PC-3 (cell line): Measurements from ENCODE around the gene PLEKHH2. TPM values are rescaled to one million over a fixed set of nuclear protein-coding genes. Genes with fewer than 3 reads are reported as not detected.
A peak's percentile ranks its signal among the peaks of the same experiment; 100 is the strongest.

ENCODE experiments used
- ATAC-seq: fragments of 200-7000 bp; cut with Tn5 transposase; 2 replicates; pipeline ENCODE4 v1.9.1; 2020; ENCODE audit warnings: mild to moderate bottlenecking, moderate library complexity
- BruUV-seq: library from RNA; stranded (reverse); fragments of 400-500 nt; replicated peaks from 2 replicates; lab custom pipeline; 2021; lab: Mats Ljungman, UMichigan
- CTCF ChIA-PET: fragments of 300-600 bp; sonication (Branson Sonifier 250); formaldehyde crosslinking; loops from one replicate; lab custom pipeline; 2022; ENCODE audit warnings: antibody characterized with exemption; lab: Charles Lee
- POLR2A ChIA-PET: fragments of 300-600 bp; sonication (Branson Sonifier 250); formaldehyde crosslinking; loops from one replicate; lab custom pipeline; 2022; ENCODE audit warnings: antibody characterized with exemption; ENCODE audit not compliant: unreplicated experiment; lab: Charles Lee
- DNase-seq: peaks from one replicate; pipeline ENCODE4 v3.0.0-alpha.2; 2015
- H2AFZ ChIP-seq: fragments of 300-600 bp; sonication (generic); 2 replicates; pipeline ENCODE4 v1.6.0; 2016; ENCODE audit warnings: antibody characterized with exemption, low read length
- H3F3A ChIP-seq: fragments of 300-600 bp; sonication (generic); one replicate; pipeline ENCODE4 v1.6.0; 2017; ENCODE audit warnings: antibody characterized with exemption, low read length, control low read depth, mild to moderate bottlenecking; ENCODE audit not compliant: unreplicated experiment
- H3K27ac ChIP-seq: fragments of 300-600 bp; sonication (generic); 2 replicates; pipeline ENCODE4 v1.5.1; 2016; ENCODE audit warnings: mild to moderate bottlenecking, low read length
- H3K27me3 ChIP-seq: fragments of 300-600 bp; sonication (generic); 2 replicates; pipeline ENCODE4 v1.6.1; 2016; ENCODE audit warnings: low read length, mixed read lengths
- H3K36me3 ChIP-seq: fragments of 300-600 bp; sonication (generic); 2 replicates; pipeline ENCODE4 v1.6.1; 2016; ENCODE audit warnings: low read depth, mixed run types, low read length, mixed read lengths
- H3K4me1 ChIP-seq: fragments of 300-600 bp; sonication (generic); 2 replicates; pipeline ENCODE4 v1.5.1; 2016; ENCODE audit warnings: low read length; ENCODE audit not compliant: insufficient read depth
- H3K4me2 ChIP-seq: fragments of 300-600 bp; sonication (generic); 2 replicates; pipeline ENCODE4 v1.6.0; 2016; ENCODE audit warnings: low read length
- H3K4me3 ChIP-seq: fragments of 300-600 bp; sonication (generic); 2 replicates; pipeline ENCODE4 v1.5.1; 2016; ENCODE audit warnings: mild to moderate bottlenecking, low read length, mixed read lengths
- H3K79me2 ChIP-seq: fragments of 300-600 bp; sonication (generic); 2 replicates; pipeline ENCODE4 v1.6.1; 2017; ENCODE audit warnings: low read length, mixed read lengths
- H3K9ac ChIP-seq: fragments of 300-600 bp; sonication (generic); 2 replicates; pipeline ENCODE4 v1.6.0; 2016; ENCODE audit warnings: mild to moderate bottlenecking, low read length
- H3K9me2 ChIP-seq: fragments of 300-600 bp; sonication (generic); replicated peaks from 2 replicates; pipeline ENCODE4 v1.6.1; 2016; ENCODE audit warnings: mixed run types, low read length, mixed read lengths
- H3K9me3 ChIP-seq: fragments of 300-600 bp; sonication (generic); 2 replicates; pipeline ENCODE4 v1.6.1; 2016; ENCODE audit warnings: low read length, mixed read lengths
- H4K20me1 ChIP-seq: fragments of 300-600 bp; sonication (generic); 2 replicates; pipeline ENCODE4 v1.6.1; 2016; ENCODE audit warnings: low read length, mixed read lengths
- EZH2 ChIP-seq: fragments of 300-600 bp; sonication (generic); IDR thresholded peaks from one replicate; pipeline ENCODE4 v1.6.1; 2017; ENCODE audit warnings: antibody characterized with exemption, mild to moderate bottlenecking, low read length; ENCODE audit not compliant: unreplicated experiment
- EZH2phosphoT487 ChIP-seq: fragments of 300-600 bp; sonication (generic); IDR thresholded peaks from 2 replicates; pipeline ENCODE4 v1.6.1; 2018; ENCODE audit warnings: mild to moderate bottlenecking, antibody characterized with exemption, low read length, borderline replicate concordance
- intact Hi-C: fragments of 100-400 bp; cut with micrococcal nuclease; formaldehyde crosslinking; loops from 2 replicates; pipeline ENCODE4 v1.9.0; 2023
- total RNA-seq: library from RNA; depleted of rRNA; stranded (reverse); fragments of >200 nt; gene quantifications from 2 replicates; pipeline ENCODE4 v1.2.3, GENCODE V29; 2014
- TF ChIP-seq, protein P1 (sequence below): fragments of 300-600 bp; sonication (generic); conservative IDR thresholded peaks from 2 replicates; pipeline ENCODE4 v1.5.1; 2017; ENCODE audit warnings: antibody characterized with exemption, low read depth, mild to moderate bottlenecking, low read length

The PLEKHH2 gene
- total RNA-seq, 1 experiment from 2014 or later: 1.9 TPM

DNA sequence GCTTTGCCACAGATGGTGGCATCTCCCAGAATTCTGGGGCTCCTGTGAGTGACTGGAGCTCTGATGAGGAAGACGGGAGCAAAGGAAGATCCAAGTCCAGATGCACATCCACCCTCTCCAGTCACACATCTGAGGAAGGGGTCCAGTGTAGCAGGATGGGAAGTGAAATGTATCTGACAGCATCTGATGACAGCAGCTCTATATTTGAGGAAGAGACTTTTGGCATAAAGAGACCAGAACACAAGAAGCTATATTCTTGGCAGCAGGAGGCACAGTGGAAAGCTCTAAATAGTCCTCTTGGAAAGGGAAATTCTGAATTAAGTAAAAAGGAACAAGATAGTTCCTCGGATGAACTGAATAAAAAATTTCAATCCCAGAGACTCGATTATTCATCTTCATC is 62.7 kb downstream of the PLEKHH2 start:
- DNase-seq (no peak), ATAC-seq (no peak)
- CTCF ChIA-PET: no interaction called here
- Histone ChIP-seq H3K27me3 (no peaks in the 10 kb centered on the region), H3K4me2 (no peak overlapping the region), H3K9me3 (no peaks in the 10 kb centered on the region), H3K9ac (no peak overlapping the region), H3K4me1 (no peaks in the 10 kb centered on the region), H3K4me3 (no peak overlapping the region), H3K9me2 (no peaks in the 10 kb centered on the region), H3K36me3 (no peaks in the 10 kb centered on the region), H3K79me2 (no peaks in the 10 kb centered on the region), H3F3A (no peaks in the 10 kb centered on the region), H4K20me1 (no peaks in the 10 kb centered on the region), H2AFZ (no peak overlapping the region), H3K27ac (no peak overlapping the region)
- POLR2A ChIA-PET: no interaction called here
- TF ChIP-seq EZH2phosphoT487: no peak
- TF ChIP-seq, protein P1, sequence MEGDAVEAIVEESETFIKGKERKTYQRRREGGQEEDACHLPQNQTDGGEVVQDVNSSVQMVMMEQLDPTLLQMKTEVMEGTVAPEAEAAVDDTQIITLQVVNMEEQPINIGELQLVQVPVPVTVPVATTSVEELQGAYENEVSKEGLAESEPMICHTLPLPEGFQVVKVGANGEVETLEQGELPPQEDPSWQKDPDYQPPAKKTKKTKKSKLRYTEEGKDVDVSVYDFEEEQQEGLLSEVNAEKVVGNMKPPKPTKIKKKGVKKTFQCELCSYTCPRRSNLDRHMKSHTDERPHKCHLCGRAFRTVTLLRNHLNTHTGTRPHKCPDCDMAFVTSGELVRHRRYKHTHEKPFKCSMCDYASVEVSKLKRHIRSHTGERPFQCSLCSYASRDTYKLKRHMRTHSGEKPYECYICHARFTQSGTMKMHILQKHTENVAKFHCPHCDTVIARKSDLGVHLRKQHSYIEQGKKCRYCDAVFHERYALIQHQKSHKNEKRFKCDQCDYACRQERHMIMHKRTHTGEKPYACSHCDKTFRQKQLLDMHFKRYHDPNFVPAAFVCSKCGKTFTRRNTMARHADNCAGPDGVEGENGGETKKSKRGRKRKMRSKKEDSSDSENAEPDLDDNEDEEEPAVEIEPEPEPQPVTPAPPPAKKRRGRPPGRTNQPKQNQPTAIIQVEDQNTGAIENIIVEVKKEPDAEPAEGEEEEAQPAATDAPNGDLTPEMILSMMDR: no peak
- no peak for TF ChIP-seq EZH2
- intact Hi-C loops: no loop called here
- TSS peak; percentile 50 for BruUV-seq

DNA sequence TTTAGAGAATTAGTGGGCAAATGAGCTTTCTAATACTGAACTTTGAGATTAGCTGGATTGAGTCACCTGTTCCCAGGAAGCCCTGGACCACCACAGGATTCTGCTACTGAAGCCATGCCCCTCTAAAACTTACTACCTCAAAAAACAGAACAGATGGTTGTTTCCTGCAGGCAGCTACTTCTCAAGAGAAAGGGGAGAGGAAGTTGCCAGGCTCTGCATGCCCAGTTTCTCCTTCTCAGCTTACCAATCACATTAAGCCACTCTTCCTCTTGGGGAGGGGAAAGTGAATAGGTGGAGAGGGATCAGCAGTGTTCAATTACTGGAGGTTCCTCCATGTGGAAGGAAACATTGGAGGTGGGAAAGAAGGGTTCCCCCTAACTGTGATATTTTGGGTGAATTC is 64.1 kb downstream of the PLEKHH2 start:
- H3K4me1 ChIP-seq: peaks cover under 1% of the 10 kb centered on the region; the same call in 1 of the 2 replicates
- H3K9ac ChIP-seq: no peak overlapping the region
- TF ChIP-seq, protein P1: no peak
- TF ChIP-seq EZH2: no peak
- TF ChIP-seq EZH2phosphoT487: no peak
- BruUV-seq: no TSS peak
- no peaks in the 10 kb centered on the region for H3K27me3 ChIP-seq
- no peaks in the 10 kb centered on the region for H3K9me2 ChIP-seq
- H3K9me3 ChIP-seq: no peaks in the 10 kb centered on the region
- no peaks in the 10 kb centered on the region for H3F3A ChIP-seq
- H3K36me3 ChIP-seq: no peaks in the 10 kb centered on the region
- intact Hi-C loops: no loop called here
- no peak overlapping the region for H2AFZ ChIP-seq
- H3K27ac ChIP-seq: no peak overlapping the region
- no peak overlapping the region for H3K4me2 ChIP-seq
- ATAC-seq (no peak), DNase-seq (no peak)
- CTCF ChIA-PET: no interaction called here
- no peak overlapping the region for H3K4me3 ChIP-seq
- H3K79me2 ChIP-seq: no peaks in the 10 kb centered on the region
- H4K20me1 ChIP-seq: no peaks in the 10 kb centered on the region
- POLR2A ChIA-PET: no interaction called here

DNA sequence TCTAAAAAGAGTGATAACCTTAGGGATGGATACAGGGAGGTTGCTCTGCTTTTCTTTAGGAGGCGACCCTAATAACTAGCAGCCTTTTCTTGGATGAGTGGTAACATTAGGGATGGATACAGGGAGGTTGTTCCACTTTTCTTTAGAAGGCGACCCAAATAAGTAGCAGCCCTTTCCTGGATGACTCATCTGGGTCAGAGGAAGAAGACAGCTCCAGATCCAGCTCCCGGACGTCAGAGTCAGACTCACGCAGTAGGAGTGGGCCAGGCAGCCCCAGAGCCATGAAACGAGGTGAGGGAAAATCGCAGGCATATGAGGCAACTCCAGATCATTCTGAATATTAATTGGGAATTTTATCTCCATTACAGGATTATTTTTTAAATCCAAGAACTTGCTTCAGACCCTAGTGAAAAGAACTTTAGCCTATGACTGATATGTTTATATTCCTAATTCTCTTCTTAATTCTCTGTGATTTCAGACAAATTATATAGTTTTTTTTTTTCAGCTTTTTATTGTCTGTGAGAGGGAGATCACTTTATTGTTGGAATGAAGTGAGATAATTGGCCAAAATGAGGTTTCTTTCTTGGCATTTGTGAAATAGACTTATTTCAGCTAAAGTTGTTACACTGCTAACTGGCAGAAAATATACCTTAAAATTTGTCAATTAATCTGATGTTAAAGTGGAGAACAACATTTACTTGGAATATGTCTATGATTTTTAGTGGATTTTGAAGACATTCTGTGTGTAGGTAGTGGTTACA is 70.4 kb downstream of the PLEKHH2 start:
- Histone ChIP-seq H3K4me3 (no peak overlapping the region), H2AFZ (peak overlapping the region; percentile 40), H3K9me3 (no peaks in the 10 kb centered on the region), H4K20me1 (no peaks in the 10 kb centered on the region), H3K27ac (peak overlapping the region; percentile 87), H3K9me2 (no peaks in the 10 kb centered on the region), H3K4me2 (peak overlapping the region; percentile 52), H3K79me2 (no peaks in the 10 kb centered on the region), H3K27me3 (no peaks in the 10 kb centered on the region), H3K4me1 (peaks cover 37% of the 10 kb centered on the region), H3F3A (peaks cover 5% of the 10 kb centered on the region), H3K9ac (peak overlapping the region; percentile 65), H3K36me3 (no peaks in the 10 kb centered on the region)
- ATAC-seq: peak; percentile 94
- peak; percentile 86 for DNase-seq
- CTCF ChIA-PET: interaction anchor here (0.5 kb wide), 1 partner anchor 72 kb away, joined by 7 read pairs; no protein-coding TSS in a partner anchor
- TSS peak; percentile 71 for BruUV-seq
- POLR2A ChIA-PET: interaction anchor here (0.6 kb wide), 1 partner anchor 46 kb away, joined by 5 read pairs; no protein-coding TSS in a partner anchor
- TF ChIP-seq EZH2phosphoT487 (no peak), EZH2 (no peak)
- TF ChIP-seq, protein P1: no peak
- intact Hi-C loops: loop anchor here (2.0 kb wide), 3 partner anchors 51 to 91 kb away; no protein-coding TSS in a partner anchor
